ENCODE measurements around the gene HTR2A.

- TF ChIP-seq POLR2AphosphoS5 (IDR thresholded peaks at IDR 0.05; ENCODE audit: low read depth, low read length) (no peak), TAF1 (IDR thresholded peaks at IDR 0.05; ENCODE audit: borderline replicate concordance, low read depth, low read length) (no peak), POLR2A (IDR thresholded peaks at IDR 0.05; ENCODE audit: low read depth, low read length) (no peak)
These were observed 101.5 kb downstream of the HTR2A start for GRCh38 chr13:46795321-46795720.

Data from GM12892 (cell line).